GM10248 (cell line): ENCODE data around the gene GRM8.

Experiments
- CTCF ChIA-PET: fragments of 300-600 bp; sonication (Branson Sonifier 250); formaldehyde crosslinking; extraction: SDS; loops from one replicate; lab custom pipeline; 2021; ENCODE audit warnings: antibody characterized with exemption; lab: Yijun Ruan, JAX
- POLR2A ChIA-PET: fragments of 350-650 bp; sonication (Branson Sonifier 250); formaldehyde crosslinking; extraction: SDS; loops from one replicate; lab custom pipeline; 2020; ENCODE audit warnings: antibody characterized with exemption; lab: Yijun Ruan, JAX
- DNase-seq: peaks from one replicate; pipeline ENCODE4 v3.0.0; 2012; ENCODE audit errors: extremely low spot score
- TF ChIP-seq, protein P1 (sequence below): IDR thresholded peaks from 2 replicates; pipeline ENCODE4 v1.5.1; 2012; ENCODE audit warnings: mild to moderate bottlenecking, low read depth; ENCODE audit errors: extremely low read depth, missing control alignments, control extremely low read depth

GRM8 gene

DNA sequence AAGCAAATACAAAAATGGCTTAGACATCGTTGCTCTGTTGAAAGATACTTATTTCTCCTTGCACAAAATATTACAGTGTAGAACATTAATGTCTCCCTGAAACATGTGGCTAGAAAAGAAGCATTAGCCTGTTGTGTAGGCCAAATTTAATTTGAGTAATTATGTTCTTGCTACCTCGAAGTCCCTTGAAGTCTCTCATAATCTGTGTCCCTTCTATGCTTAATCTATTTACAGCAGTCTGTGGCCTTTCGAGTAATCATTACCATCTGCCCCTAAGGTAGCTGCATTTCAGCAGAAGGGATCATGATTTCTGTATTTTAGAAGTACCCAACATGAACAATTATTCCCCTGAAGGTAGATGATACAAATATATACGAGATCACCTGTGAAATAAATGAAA, 615.2 kb downstream of the GRM8 start:
- DNase-seq: no peak
- POLR2A ChIA-PET: no interaction called here
- CTCF ChIA-PET: no interaction called here
- TF ChIP-seq, protein P1, sequence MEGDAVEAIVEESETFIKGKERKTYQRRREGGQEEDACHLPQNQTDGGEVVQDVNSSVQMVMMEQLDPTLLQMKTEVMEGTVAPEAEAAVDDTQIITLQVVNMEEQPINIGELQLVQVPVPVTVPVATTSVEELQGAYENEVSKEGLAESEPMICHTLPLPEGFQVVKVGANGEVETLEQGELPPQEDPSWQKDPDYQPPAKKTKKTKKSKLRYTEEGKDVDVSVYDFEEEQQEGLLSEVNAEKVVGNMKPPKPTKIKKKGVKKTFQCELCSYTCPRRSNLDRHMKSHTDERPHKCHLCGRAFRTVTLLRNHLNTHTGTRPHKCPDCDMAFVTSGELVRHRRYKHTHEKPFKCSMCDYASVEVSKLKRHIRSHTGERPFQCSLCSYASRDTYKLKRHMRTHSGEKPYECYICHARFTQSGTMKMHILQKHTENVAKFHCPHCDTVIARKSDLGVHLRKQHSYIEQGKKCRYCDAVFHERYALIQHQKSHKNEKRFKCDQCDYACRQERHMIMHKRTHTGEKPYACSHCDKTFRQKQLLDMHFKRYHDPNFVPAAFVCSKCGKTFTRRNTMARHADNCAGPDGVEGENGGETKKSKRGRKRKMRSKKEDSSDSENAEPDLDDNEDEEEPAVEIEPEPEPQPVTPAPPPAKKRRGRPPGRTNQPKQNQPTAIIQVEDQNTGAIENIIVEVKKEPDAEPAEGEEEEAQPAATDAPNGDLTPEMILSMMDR: no peak

DNA sequence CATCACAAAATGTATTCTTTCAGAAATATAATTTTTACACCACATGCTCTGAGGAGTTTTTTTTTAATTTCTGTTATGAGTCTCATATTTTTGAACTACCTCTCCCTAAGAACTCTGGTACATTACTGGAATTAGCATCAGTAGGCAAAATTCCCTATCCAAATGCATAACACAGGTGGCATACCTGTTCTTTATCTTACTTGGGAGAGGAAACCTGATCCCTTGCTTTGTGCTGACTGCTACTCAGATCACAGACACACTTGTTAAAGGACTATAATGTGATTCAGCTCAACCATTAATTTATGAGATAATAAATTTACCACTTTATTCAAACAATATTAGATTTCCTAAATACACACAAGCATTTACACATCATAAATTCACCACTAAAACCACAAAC, 617.2 kb downstream of the GRM8 start:
- no peak for DNase-seq
- TF ChIP-seq, protein P1: no peak
- ChIA-PET CTCF (interaction anchor here (1.3 to 1.5 kb wide), 3 partner anchors 13 to 22 kb away, joined by 3 read pairs; no protein-coding TSS in a partner anchor), POLR2A (no interaction called here)

DNA sequence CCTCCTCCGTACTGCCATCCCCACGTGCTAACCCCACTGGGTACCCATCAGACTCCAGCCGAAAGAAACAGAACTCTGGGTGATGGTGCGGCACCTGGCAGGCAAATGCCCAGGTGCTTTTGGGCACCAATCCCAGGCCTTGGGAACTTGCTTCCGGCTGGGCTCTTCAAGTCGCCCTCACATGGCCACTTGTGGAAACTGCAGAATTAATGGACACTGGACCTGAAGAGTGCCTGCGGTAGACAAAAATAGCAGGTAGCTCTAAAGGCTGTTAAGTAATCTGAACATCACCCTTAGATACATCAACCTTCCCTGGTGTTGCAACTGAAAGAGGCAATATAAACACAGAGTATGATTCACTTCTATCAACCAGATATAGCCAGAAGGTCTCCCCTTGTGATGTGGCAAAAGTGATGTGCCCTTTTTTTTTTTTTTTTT, 644.4 kb downstream of the GRM8 start:
- TF ChIP-seq, protein P1: peak; percentile 9
- DNase-seq: peak; percentile 21
- POLR2A ChIA-PET: no interaction called here
- CTCF ChIA-PET: interaction anchor here (0.6 to 1.3 kb wide), 2 partner anchors 10 to 55 kb away, joined by 3 read pairs; no protein-coding TSS in a partner anchor

DNA sequence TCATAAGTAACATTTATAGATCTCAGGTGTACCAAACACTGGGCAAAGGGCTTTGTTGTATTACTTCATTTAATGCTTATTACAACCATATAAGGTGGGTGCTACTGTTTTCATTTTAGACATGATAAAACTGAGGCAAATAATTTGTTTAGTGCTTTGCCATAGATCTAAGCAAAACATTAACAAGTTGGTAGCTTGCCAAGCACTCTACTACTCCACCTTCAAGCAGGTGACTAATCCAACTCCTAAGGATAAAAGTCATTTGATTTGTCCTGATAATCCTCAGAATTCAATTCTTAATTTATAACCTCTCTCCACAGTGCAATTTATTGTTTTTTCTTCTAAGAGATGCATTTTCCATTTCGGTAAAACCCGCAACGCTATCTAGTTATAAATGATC, 646.4 kb downstream of the GRM8 start:
- DNase-seq: no peak
- ChIA-PET CTCF (interaction anchor here (1.0 kb wide), 1 partner anchor 9 kb away, joined by 3 read pairs; no protein-coding TSS in a partner anchor), POLR2A (no interaction called here)
- TF ChIP-seq, protein P1: no peak

DNA sequence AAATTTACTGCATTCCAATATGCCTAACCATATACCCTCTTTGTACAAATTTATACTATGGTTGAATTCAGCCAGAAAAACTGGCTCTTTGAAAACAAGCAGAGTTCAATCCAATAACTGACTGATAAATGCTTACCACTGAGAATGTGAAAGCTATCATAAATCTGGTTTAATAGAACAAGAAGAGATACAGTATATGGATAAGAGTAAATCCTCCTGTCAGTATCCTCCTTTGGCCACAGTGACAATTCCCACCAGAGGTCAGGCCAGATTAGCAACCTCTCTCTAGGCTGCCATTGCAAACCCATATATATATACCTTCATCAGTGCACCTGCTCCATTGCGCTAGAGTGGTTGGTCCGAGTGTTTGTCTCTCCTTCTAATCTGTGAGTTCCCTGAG, 647.2 kb downstream of the GRM8 start:
- ChIA-PET CTCF (no interaction called here), POLR2A (no interaction called here)
- TF ChIP-seq, protein P1: no peak
- no peak for DNase-seq

DNA sequence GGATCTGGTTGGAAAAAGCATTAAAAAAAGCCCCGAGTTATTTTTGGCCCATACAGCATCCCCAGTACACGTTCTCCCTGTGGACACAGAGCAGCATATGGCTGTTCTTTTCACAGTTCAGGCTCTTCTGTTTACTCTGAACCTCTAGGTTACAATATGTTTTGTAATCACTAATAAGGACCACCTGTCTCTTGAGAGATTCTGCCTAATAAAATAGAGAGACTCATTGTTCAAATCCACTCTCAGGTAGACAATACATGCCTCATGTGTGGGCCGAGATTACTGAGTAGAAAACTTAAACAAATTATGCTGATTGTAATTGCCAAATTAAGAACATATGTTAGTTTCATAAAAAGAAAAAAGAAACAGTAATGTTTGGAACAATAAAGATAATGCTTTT, 647.7 kb downstream of the GRM8 start:
- DNase-seq: no peak
- POLR2A ChIA-PET: no interaction called here
- CTCF ChIA-PET: no interaction called here
- TF ChIP-seq, protein P1: no peak
